Caco-2 (cell line): ENCODE results near the gene HOXA5. TPM values are rescaled to one million over a fixed set of nuclear protein-coding genes. Genes with fewer than 3 reads are reported as not detected.

Source experiments
- BruUV-seq: library from RNA; stranded (reverse); fragments of 400-500 nt; replicated peaks from 2 replicates; lab custom pipeline; 2021; lab: Mats Ljungman, UMichigan
- CTCF ChIA-PET: fragments of 300-600 bp; sonication (Branson Sonifier 250); formaldehyde crosslinking; loops from one replicate; lab custom pipeline; 2022; ENCODE audit warnings: antibody characterized with exemption; lab: Charles Lee
- POLR2A ChIA-PET: fragments of 300-600 bp; sonication (Branson Sonifier 250); formaldehyde crosslinking; loops from one replicate; lab custom pipeline; 2022; ENCODE audit warnings: antibody characterized with exemption; lab: Charles Lee
- DNase-seq, 2 experiments: peaks; one replicate each; pipeline versions ENCODE4 v3.0.0 to v3.0.0-alpha.2; 2020 to 2022
- H3K27me3 ChIP-seq: replicated peaks from 2 replicates; pipeline ENCODE4 v1.6.0; 2011; ENCODE audit warnings: low read length; ENCODE audit not compliant: control insufficient read depth, insufficient read depth
- H3K36me3 ChIP-seq: 2 replicates; pipeline ENCODE4 v1.5.1; 2011; ENCODE audit warnings: low read length; ENCODE audit not compliant: control insufficient read depth, insufficient read depth
- H3K4me1 ChIP-seq: fragments of 250-450 bp; sonication (Bioruptor Pico); 2 replicates; pipeline ENCODE4 v1.5.1; 2020; ENCODE audit warnings: mild to moderate bottlenecking
- H3K4me3 ChIP-seq: 2 replicates; pipeline ENCODE4 v1.5.1; 2011; ENCODE audit warnings: low read depth, mild to moderate bottlenecking, control low read depth, low read length
- H3K9me3 ChIP-seq: fragments of 250-450 bp; sonication (Bioruptor Pico); 2 replicates; pipeline ENCODE4 v1.5.1; 2020; ENCODE audit warnings: mild to moderate bottlenecking, moderate library complexity
- H3K27ac Mint-ChIP-seq: one replicate; pipeline ENCODE4 v1.8.0; 2022; ENCODE audit warnings: mixed read lengths; ENCODE audit not compliant: unreplicated experiment
- H3K27me3 Mint-ChIP-seq: one replicate; pipeline ENCODE4 v1.8.0; 2022; ENCODE audit warnings: mixed read lengths; ENCODE audit not compliant: insufficient read depth, unreplicated experiment
- H3K36me3 Mint-ChIP-seq: one replicate; pipeline ENCODE4 v1.8.0; 2022; ENCODE audit warnings: mild to moderate bottlenecking, mixed read lengths; ENCODE audit not compliant: insufficient read depth, unreplicated experiment
- H3K4me1 Mint-ChIP-seq: one replicate; pipeline ENCODE4 v1.8.0; 2022; ENCODE audit warnings: low read depth, mixed read lengths; ENCODE audit not compliant: unreplicated experiment
- H3K4me3 Mint-ChIP-seq: one replicate; pipeline ENCODE4 v1.8.0; 2022; ENCODE audit warnings: mild to moderate bottlenecking, moderate library complexity, mixed read lengths; ENCODE audit not compliant: unreplicated experiment
- H3K9me3 Mint-ChIP-seq: one replicate; pipeline ENCODE4 v1.8.0; 2022; ENCODE audit warnings: mixed read lengths; ENCODE audit not compliant: unreplicated experiment
- intact Hi-C: fragments of 100-400 bp; cut with micrococcal nuclease; formaldehyde crosslinking; loops from one replicate; pipeline ENCODE4 v1.10.0; 2022; ENCODE audit not compliant: unreplicated experiment
- total RNA-seq: library from RNA; stranded (reverse); gene quantifications from 2 replicates; pipeline ENCODE4 v1.2.3, GENCODE V29; 2022
- TF ChIP-seq, protein P1 (sequence below), 2 experiments: fragments of 200-600 bp in 1 of 2; IDR thresholded peaks; 1 replicate in 1 of 2; 2 replicates in 1 of 2; pipeline versions ENCODE4 v1.5.1 to v1.8.0; 2011 to 2022; ENCODE audit warnings: antibody characterized with exemption in 1 of 2, control low read depth in 1 of 2, inconsistent platforms in 1 of 2, low read depth in 1 of 2, low read length in 1 of 2, mild to moderate bottlenecking in 1 of 2, moderate library complexity in 1 of 2; ENCODE audit not compliant: insufficient read depth in 1 of 2, severe bottlenecking in 1 of 2, unreplicated experiment in 1 of 2

HOXA5 gene
- total RNA-seq, 1 experiment from 2014 or later = 4.9 TPM

GRCh38 chr7:27107391-27108381 is 35.8 kb downstream of the HOXA5 start:
- H3K4me3 Mint-ChIP-seq = no peak overlapping the region
- CTCF ChIA-PET = no interaction called here
- DNase-seq = no peak
- TF ChIP-seq, protein P1, sequence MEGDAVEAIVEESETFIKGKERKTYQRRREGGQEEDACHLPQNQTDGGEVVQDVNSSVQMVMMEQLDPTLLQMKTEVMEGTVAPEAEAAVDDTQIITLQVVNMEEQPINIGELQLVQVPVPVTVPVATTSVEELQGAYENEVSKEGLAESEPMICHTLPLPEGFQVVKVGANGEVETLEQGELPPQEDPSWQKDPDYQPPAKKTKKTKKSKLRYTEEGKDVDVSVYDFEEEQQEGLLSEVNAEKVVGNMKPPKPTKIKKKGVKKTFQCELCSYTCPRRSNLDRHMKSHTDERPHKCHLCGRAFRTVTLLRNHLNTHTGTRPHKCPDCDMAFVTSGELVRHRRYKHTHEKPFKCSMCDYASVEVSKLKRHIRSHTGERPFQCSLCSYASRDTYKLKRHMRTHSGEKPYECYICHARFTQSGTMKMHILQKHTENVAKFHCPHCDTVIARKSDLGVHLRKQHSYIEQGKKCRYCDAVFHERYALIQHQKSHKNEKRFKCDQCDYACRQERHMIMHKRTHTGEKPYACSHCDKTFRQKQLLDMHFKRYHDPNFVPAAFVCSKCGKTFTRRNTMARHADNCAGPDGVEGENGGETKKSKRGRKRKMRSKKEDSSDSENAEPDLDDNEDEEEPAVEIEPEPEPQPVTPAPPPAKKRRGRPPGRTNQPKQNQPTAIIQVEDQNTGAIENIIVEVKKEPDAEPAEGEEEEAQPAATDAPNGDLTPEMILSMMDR (IDR thresholded peaks at IDR 0.05; ENCODE audit: insufficient read depth in 1 of 2, low read depth in 1 of 2, low read length in 1 of 2, severe bottlenecking in 1 of 2, unreplicated experiment in 1 of 2) = no peak
- intact Hi-C loops = no loop called here
- H3K9me3 Mint-ChIP-seq = no peaks in the 10 kb centered on the region
- no peak overlapping the region for H3K27ac Mint-ChIP-seq
- H3K4me1 ChIP-seq = peaks cover 27% of the 10 kb centered on the region
- POLR2A ChIA-PET = no interaction called here
- H3K27me3 Mint-ChIP-seq = no peaks in the 10 kb centered on the region
- peaks cover 6% of the 10 kb centered on the region for H3K4me1 Mint-ChIP-seq
- H3K9me3 ChIP-seq = no peaks in the 10 kb centered on the region
- BruUV-seq = no TSS peak
- H3K36me3 Mint-ChIP-seq = peaks cover 25% of the 10 kb centered on the region
- H3K36me3 ChIP-seq = no peaks in the 10 kb centered on the region; the same call in 1 of the 2 replicates
- no peak overlapping the region for H3K4me3 ChIP-seq
- H3K27me3 ChIP-seq = no peaks in the 10 kb centered on the region

- no peak overlapping the region for H3K4me3 ChIP-seq
- H3K27me3 ChIP-seq = no peaks in the 10 kb centered on the region
- no peaks in the 10 kb centered on the region for H3K9me3 Mint-ChIP-seq
- H3K27me3 Mint-ChIP-seq = no peaks in the 10 kb centered on the region
- intact Hi-C loops = no loop called here
- no peak overlapping the region for H3K4me3 Mint-ChIP-seq
- H3K36me3 ChIP-seq = no peaks in the 10 kb centered on the region; the same call in 1 of the 2 replicates
- peaks cover 25% of the 10 kb centered on the region for H3K36me3 Mint-ChIP-seq
- no peak for DNase-seq
- no peaks in the 10 kb centered on the region for H3K9me3 ChIP-seq
- BruUV-seq = no TSS peak
- H3K27ac Mint-ChIP-seq = no peak overlapping the region
- TF ChIP-seq, protein P1 (IDR thresholded peaks at IDR 0.05; ENCODE audit: insufficient read depth in 1 of 2, low read depth in 1 of 2, low read length in 1 of 2, severe bottlenecking in 1 of 2, unreplicated experiment in 1 of 2) = no peak
- ChIA-PET CTCF (no interaction called here), POLR2A (interaction anchor here (0.5 kb wide), 1 partner anchor 10 kb away, joined by 3 read pairs; no protein-coding TSS in a partner anchor)
- H3K4me1 Mint-ChIP-seq = peaks cover 6% of the 10 kb centered on the region
- peaks cover 19% of the 10 kb centered on the region for H3K4me1 ChIP-seq
Measured at GRCh38 chr7:27106901-27107240, 36.6 kb downstream of the HOXA5 start.

- H3K36me3 ChIP-seq = no peaks in the 10 kb centered on the region; the same call in 1 of the 2 replicates
- H3K4me1 ChIP-seq = peaks cover 14% of the 10 kb centered on the region
- Mint-ChIP-seq H3K9me3 (no peaks in the 10 kb centered on the region), H3K27ac (no peak overlapping the region), H3K36me3 (peaks cover 25% of the 10 kb centered on the region), H3K4me1 (peaks cover 1% of the 10 kb centered on the region), H3K27me3 (no peaks in the 10 kb centered on the region), H3K4me3 (no peak overlapping the region)
- ChIA-PET POLR2A (interaction anchor here (0.5 to 0.6 kb wide), 2 partner anchors 10 to 24 kb away, joined by 3 read pairs; partner anchors contain the start of gene HOXA4), CTCF (no interaction called here)
- no peak for DNase-seq
- TF ChIP-seq, protein P1 (IDR thresholded peaks at IDR 0.05; ENCODE audit: insufficient read depth in 1 of 2, low read depth in 1 of 2, low read length in 1 of 2, severe bottlenecking in 1 of 2, unreplicated experiment in 1 of 2) = no peak
- no peaks in the 10 kb centered on the region for H3K27me3 ChIP-seq
- BruUV-seq = no TSS peak
- H3K4me3 ChIP-seq = no peak overlapping the region
- intact Hi-C loops = no loop called here
- no peaks in the 10 kb centered on the region for H3K9me3 ChIP-seq
Measured at GRCh38 chr7:27106181-27106900, 37.1 kb downstream of the HOXA5 start.
